A673 (cell line): ENCODE data around the gene ADK.

Source experiments
- EZH2 ChIP-seq: fragments of 200-600 bp; sonication (generic); IDR thresholded peaks from 2 replicates; pipeline ENCODE4 v1.6.1; 2017; ENCODE audit warnings: borderline replicate concordance, low read depth, mild to moderate bottlenecking, mixed read lengths, antibody characterized with exemption, low read length; ENCODE audit not compliant: poor library complexity, severe bottlenecking
- TF ChIP-seq, protein P1 (sequence below): fragments of 300-800, 200-600 bp; sonication (generic); conservative IDR thresholded peaks from 2 replicates; pipeline ENCODE4 v1.5.1; 2017; ENCODE audit warnings: low read depth, mild to moderate bottlenecking, antibody characterized with exemption, low read length, moderate library complexity, mixed read lengths

DNA sequence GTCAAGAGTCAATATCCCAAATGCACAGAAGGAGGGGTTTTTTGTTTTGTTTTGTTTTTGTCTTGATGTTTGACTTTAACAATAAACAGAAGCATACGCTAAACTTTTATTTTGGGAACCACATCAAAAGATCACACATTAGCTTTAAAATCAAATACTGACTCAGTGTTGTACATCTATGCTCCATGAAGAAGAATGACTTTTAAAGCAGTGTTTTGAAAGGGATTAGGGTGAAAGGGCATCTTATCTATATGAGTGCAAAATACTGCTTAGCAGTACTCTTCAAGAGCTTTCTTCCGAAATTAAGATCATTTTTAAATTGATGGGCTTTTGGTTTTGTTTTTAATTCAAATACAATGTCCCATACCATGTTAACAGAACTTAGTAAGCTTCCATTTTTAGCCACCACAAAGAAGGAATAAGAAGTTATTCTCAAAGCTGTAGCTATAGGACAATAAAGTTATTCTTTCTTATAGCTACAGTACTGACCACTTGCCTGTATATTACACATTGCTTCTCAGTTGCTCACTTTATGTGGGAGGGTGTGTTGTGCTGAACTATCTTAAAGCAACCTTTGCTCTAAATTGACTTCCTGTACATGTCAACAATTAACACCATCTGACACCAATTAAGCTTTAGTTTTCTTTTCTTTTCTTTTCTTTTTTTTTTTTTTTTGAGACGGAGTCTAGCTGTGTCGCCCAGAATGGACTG is 531.1 kb downstream of the ADK start:
- TF ChIP-seq, protein P1, sequence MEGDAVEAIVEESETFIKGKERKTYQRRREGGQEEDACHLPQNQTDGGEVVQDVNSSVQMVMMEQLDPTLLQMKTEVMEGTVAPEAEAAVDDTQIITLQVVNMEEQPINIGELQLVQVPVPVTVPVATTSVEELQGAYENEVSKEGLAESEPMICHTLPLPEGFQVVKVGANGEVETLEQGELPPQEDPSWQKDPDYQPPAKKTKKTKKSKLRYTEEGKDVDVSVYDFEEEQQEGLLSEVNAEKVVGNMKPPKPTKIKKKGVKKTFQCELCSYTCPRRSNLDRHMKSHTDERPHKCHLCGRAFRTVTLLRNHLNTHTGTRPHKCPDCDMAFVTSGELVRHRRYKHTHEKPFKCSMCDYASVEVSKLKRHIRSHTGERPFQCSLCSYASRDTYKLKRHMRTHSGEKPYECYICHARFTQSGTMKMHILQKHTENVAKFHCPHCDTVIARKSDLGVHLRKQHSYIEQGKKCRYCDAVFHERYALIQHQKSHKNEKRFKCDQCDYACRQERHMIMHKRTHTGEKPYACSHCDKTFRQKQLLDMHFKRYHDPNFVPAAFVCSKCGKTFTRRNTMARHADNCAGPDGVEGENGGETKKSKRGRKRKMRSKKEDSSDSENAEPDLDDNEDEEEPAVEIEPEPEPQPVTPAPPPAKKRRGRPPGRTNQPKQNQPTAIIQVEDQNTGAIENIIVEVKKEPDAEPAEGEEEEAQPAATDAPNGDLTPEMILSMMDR = no peak
- TF ChIP-seq EZH2 = no peak
